Peyer's patch (tissue), 4 donors: ENCODE data around the gene RIIAD1.

Experiments used
- CTCF ChIP-seq, 6 experiments: fragments of 450-650 bp in 4 of 6; fragments of 200-600 bp in 2 of 6; sonication (generic) in 1 of 6; IDR thresholded peaks; one replicate each; pipeline ENCODE4 v1.5.1; 2017 to 2019; ENCODE audit warnings: antibody characterized with exemption in 6 of 6, mild to moderate bottlenecking in 3 of 6, moderate library complexity in 1 of 6
- POLR2A ChIP-seq, 2 donors: fragments of 450-650 bp; IDR thresholded peaks; one replicate each; pipeline ENCODE4 v1.5.1; 2017; ENCODE audit warnings: antibody characterized with exemption in 2 of 2, mild to moderate bottlenecking in 2 of 2, moderate library complexity in 2 of 2

GRCh38 chr1:151729966-151730291, 8.6 kb downstream of the RIIAD1 start:
- TF ChIP-seq CTCF (IDR thresholded peaks at IDR 0.05) (no peak), POLR2A (IDR thresholded peaks at IDR 0.05) (no peak)
